Lung microvascular endothelial cell (primary cell): Measurements from ENCODE around the gene OR8G1. TPM values are rescaled to one million over a fixed set of nuclear protein-coding genes. Genes with fewer than 3 reads are reported as not detected.
"Not testable (repeated sequence)": the region's sequence is repeated elsewhere in the genome, so short reads cannot be mapped to it uniquely, and the experiment has no call there.

ENCODE experiments used
- DNase-seq, 2 donors: peaks; one replicate each; pipeline versions ENCODE4 v3.0.0 to v3.0.0-alpha.2; 2010; ENCODE audit warnings: low read depth in 2 of 2
- total RNA-seq: library from RNA; depleted of rRNA; stranded (reverse); fragments of >200 nt; gene quantifications from 2 replicates; pipeline ENCODE4 v1.2.1, GENCODE V29; 2014

Gene OR8G1
- total RNA-seq, 1 donor from 2014 or later: not detected

- no peak for DNase-seq
These were observed 2.4 kb upstream of the OR8G1 start for GRCh38 chr11:124238512-124238911.

GRCh38 chr11:124249869-124250268, 9.0 kb downstream of the OR8G1 start:
- not testable (repeated sequence) for DNase-seq

- no peak for DNase-seq
These were observed 15.2 kb downstream of the OR8G1 start, which contains the start of gene OR8G5 for GRCh38 chr11:124256076-124256475. Gene OR8G5 (plus strand): TSS chr11:124256376. CDS start chr11:124264932, 8,556 bp downstream.

GRCh38 chr11:124265041-124265440, 24.1 kb downstream of the OR8G1 start:
- not testable (repeated sequence) for DNase-seq

- DNase-seq: peak in 1 of 2 donors; percentile 16
These were observed 30.0 kb downstream of the OR8G1 start for GRCh38 chr11:124270886-124271285.

- DNase-seq: no peak
These were observed 33.1 kb downstream of the OR8G1 start for GRCh38 chr11:124274000-124274399.

- peak in 1 of 2 donors; percentile 97 for DNase-seq
These were observed 35.2 kb downstream of the OR8G1 start for GRCh38 chr11:124276081-124276480.

- DNase-seq: no peak
These were observed 36.3 kb downstream of the OR8G1 start for GRCh38 chr11:124277207-124277606.

GRCh38 chr11:124277804-124278203, 36.9 kb downstream of the OR8G1 start:
- peak in 1 of 2 donors; percentile 41 for DNase-seq

- no peak for DNase-seq
These were observed 37.4 kb downstream of the OR8G1 start for GRCh38 chr11:124278261-124278660.

- DNase-seq: peak in 1 of 2 donors; percentile 95
These were observed 44.9 kb downstream of the OR8G1 start for GRCh38 chr11:124285610-124286344.

- no peak for DNase-seq
These were observed 53.8 kb downstream of the OR8G1 start for GRCh38 chr11:124294687-124295086.

- DNase-seq: no peak
These were observed 55.1 kb downstream of the OR8G1 start for GRCh38 chr11:124296016-124296415.

- no peak for DNase-seq
These were observed 57.0 kb downstream of the OR8G1 start for GRCh38 chr11:124297921-124298320.

GRCh38 chr11:124301548-124301947, 60.7 kb downstream of the OR8G1 start:
- DNase-seq: peak; percentile 43 to 84

- peak in 1 of 2 donors; percentile 59 for DNase-seq
These were observed 61.6 kb downstream of the OR8G1 start for GRCh38 chr11:124302347-124303125.

Other genes with a start within 250 kb of the OR8G1 start
- gene OR10G6, start 245.9 kb upstream of the OR8G1 start, total RNA-seq: not detected in 2 replicates
- not detected in 2 replicates for gene OR10G4, start 228.1 kb upstream of the OR8G1 start, total RNA-seq
- gene OR10G9, start 218.1 kb upstream of the OR8G1 start, total RNA-seq: not detected in 2 replicates
- gene OR10G8, start 214.3 kb upstream of the OR8G1 start, total RNA-seq: not detected in 2 replicates
- not detected in 2 replicates for gene OR10G7, start 199.8 kb upstream of the OR8G1 start, total RNA-seq
- gene VWA5A, start 125.6 kb upstream of the OR8G1 start, total RNA-seq: 3.2 and 4.1 TPM in 2 replicates
- gene OR10D3, start 57.8 kb upstream of the OR8G1 start, total RNA-seq: not detected in 2 replicates
- not detected in 2 replicates for gene OR8G5, start 15.3 kb downstream of the OR8G1 start, total RNA-seq
- gene OR8D1, start 72.9 kb downstream of the OR8G1 start, total RNA-seq: not detected in 2 replicates
- not detected in 2 replicates for gene OR8D2, start 79.1 kb downstream of the OR8G1 start, total RNA-seq
- not detected in 2 replicates for gene OR8B2, start 143.4 kb downstream of the OR8G1 start, total RNA-seq
- not detected in 2 replicates for gene OR8B3, start 157.9 kb downstream of the OR8G1 start, total RNA-seq
- gene OR8B4, start 183.8 kb downstream of the OR8G1 start, total RNA-seq: not detected in 2 replicates
- not detected in 2 replicates for gene OR8B8, start 204.6 kb downstream of the OR8G1 start, total RNA-seq